Tibial nerve (tissue), 4 donors: Measurements from ENCODE around the gene AP1G2. TPM values are rescaled to one million over a fixed set of nuclear protein-coding genes. Genes with fewer than 3 reads are reported as not detected.
A peak's percentile ranks its signal among the peaks of the same experiment; 100 is the strongest.

ENCODE experiments used
- DNase-seq, 2 donors: peaks; one replicate each; pipeline ENCODE4 v3.0.0-alpha.2; 2019; ENCODE audit warnings: low spot score in 2 of 2
- H3K27ac ChIP-seq, 4 donors: fragments of 200-600 bp; sonication (generic) in 3 of 4; one replicate each; pipeline ENCODE4 v1.5.1; 2017 to 2019; ENCODE audit warnings: mild to moderate bottlenecking in 1 of 4
- H3K27me3 ChIP-seq, 2 donors: fragments of 200-600 bp; sonication (generic) in 1 of 2; one replicate each; pipeline versions ENCODE4 v1.5.1 to v1.6.0; 2017 to 2019
- H3K36me3 ChIP-seq, 3 donors: fragments of 200-600 bp; sonication (generic); one replicate each; pipeline ENCODE4 v1.5.1; 2018 to 2019
- H3K4me1 ChIP-seq, 4 donors: fragments of 200-600 bp; sonication (generic) in 3 of 4; one replicate each; pipeline ENCODE4 v1.5.1; 2017 to 2019
- H3K4me3 ChIP-seq, 4 donors: fragments of 200-600 bp; sonication (generic) in 3 of 4; one replicate each; pipeline ENCODE4 v1.5.1; 2017 to 2019; ENCODE audit warnings: mild to moderate bottlenecking in 1 of 4, moderate library complexity in 1 of 4
- H3K9me3 ChIP-seq, 4 donors: fragments of 200-600 bp; sonication (generic) in 3 of 4; one replicate each; pipeline ENCODE4 v1.5.1; 2017 to 2019
- EP300 ChIP-seq, 2 donors: sonication (generic); formaldehyde crosslinking; IDR thresholded peaks; one replicate each; pipeline ENCODE4 v1.6.1; 2017; ENCODE audit warnings: antibody characterized with exemption in 2 of 2, mild to moderate bottlenecking in 1 of 2
- POLR2A ChIP-seq, 2 donors: fragments of 450-650 bp; IDR thresholded peaks; one replicate each; pipeline ENCODE4 v1.6.1; 2017; ENCODE audit warnings: antibody characterized with exemption in 2 of 2, mild to moderate bottlenecking in 2 of 2, moderate library complexity in 2 of 2
- WGBS, 2 donors: methylation state at CpG; one replicate each; pipeline ENCODE4 v1.1.5; 2018; 5-methylcytosine and 5-hydroxymethylcytosine counted together
- total RNA-seq, 4 donors: library from RNA; depleted of rRNA; stranded (reverse); fragments of >200 nt; gene quantifications; one replicate each; pipeline ENCODE4 v1.1.0, GENCODE V29; 2016
- TF ChIP-seq, protein P1 (sequence below), 5 experiments: fragments of 200-600 bp in 3 of 5; fragments of 450-650 bp in 2 of 5; sonication (generic) in 3 of 5; IDR thresholded peaks; one replicate each; pipeline ENCODE4 v1.5.1; 2016 to 2019; ENCODE audit warnings: antibody characterized with exemption in 5 of 5, mild to moderate bottlenecking in 3 of 5, moderate library complexity in 2 of 5

Gene AP1G2
- total RNA-seq, 4 donors from 2014 or later = 30.2 to 76.8 (median 52.0) TPM

DNA sequence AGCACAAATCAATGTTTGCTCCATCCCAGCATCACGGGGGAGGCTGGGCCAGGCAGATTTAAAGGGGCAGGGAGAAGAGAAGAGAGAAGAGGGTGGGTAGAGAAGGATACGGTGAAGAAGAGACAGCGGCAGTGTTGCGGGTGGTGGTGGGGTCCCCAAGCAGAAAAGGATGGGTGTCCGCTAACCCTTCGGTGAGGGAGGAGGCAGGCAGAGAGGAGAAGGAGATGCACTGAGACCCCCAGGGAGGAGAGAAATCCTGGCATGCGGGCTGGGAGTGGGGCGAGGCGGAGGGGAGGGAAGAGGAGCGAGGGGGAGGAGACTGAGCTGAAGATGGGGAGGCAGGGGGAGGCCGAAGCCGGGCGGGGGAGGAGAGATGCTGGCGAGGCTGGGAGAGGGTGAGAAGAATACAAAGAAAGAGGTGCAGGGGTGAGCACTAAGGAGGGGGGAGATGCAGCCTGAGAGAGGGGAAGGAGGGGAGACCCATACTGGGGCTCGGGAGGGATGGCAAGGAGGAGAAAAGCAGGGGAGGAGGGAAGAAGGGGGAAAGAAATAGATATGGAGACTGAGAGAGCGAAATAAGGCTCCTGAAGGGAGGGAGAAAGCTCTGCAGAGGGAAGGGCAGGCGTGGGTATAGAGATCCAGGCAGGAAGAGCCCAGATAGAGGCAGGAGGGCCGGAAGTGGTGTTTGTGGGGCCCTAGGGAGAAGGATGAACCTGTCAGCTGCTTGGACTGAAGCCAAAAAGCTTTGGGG lies 11.1 kb upstream of the AP1G2 start, which contains the start of gene JPH4:
TSS of gene JPH4 (minus strand) at position 231 of the 751 bp plus-strand sequence. CDS start 1,337 bp downstream, outside the sequence.
- H3K27ac ChIP-seq = no peak within 1 kb of the TSS
- no peaks in the 10 kb centered on the region for H3K9me3 ChIP-seq
- H3K27me3 ChIP-seq = peaks cover 0 to 86% of the 10 kb centered on the region in 2 donors
- TF ChIP-seq POLR2A (IDR thresholded peaks at IDR 0.05) (no peak), EP300 (IDR thresholded peaks at IDR 0.05) (no peak)
- TF ChIP-seq, protein P1, sequence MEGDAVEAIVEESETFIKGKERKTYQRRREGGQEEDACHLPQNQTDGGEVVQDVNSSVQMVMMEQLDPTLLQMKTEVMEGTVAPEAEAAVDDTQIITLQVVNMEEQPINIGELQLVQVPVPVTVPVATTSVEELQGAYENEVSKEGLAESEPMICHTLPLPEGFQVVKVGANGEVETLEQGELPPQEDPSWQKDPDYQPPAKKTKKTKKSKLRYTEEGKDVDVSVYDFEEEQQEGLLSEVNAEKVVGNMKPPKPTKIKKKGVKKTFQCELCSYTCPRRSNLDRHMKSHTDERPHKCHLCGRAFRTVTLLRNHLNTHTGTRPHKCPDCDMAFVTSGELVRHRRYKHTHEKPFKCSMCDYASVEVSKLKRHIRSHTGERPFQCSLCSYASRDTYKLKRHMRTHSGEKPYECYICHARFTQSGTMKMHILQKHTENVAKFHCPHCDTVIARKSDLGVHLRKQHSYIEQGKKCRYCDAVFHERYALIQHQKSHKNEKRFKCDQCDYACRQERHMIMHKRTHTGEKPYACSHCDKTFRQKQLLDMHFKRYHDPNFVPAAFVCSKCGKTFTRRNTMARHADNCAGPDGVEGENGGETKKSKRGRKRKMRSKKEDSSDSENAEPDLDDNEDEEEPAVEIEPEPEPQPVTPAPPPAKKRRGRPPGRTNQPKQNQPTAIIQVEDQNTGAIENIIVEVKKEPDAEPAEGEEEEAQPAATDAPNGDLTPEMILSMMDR (IDR thresholded peaks at IDR 0.05) = no peak
- no peaks in the 10 kb centered on the region for H3K36me3 ChIP-seq
- H3K4me3 ChIP-seq = peak within 1 kb of the TSS in 1 of 4 donors; percentile 38
- 8% methylated on average over 18 of the region's 18 CpGs for WGBS, 2 donors
- no peak for DNase-seq
- peaks cover 0 to 37% (median 15%) of the 10 kb centered on the region in 4 donors for H3K4me1 ChIP-seq

DNA sequence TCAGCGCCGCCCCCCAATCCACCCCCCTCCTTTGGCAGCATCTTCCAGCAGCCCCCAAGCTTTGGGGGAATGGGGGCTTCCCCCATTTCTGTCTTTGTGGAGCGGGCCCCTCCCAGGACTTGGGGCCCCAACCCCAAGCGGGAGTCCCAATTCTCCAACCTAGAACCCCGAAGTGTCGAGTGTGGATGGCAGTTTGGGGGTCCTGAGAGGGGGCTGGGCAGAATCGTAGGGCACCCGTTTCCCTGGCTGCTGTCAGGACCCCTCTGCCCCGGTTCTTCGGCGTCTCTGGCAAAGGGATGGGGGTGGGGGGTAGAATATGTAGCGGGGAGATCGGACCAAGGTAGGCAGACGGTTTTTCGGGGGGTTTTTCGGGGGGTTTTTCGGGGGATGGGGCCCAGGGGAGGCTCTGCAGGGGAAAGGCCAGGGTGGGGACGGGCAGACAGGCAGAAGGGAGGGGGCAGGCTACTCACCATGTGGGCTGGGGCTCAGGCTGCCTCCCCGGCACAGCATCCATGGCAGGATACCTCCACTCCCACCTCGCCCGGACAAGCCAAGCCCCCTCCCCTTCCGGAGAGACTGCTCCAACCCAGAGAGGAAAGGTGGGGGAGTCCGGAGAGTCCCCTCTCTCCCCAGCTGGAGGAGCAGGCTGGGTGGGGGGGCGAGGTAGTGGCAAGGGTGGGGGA lies 10.3 kb upstream of the AP1G2 start:
- no peak overlapping the region for H3K27ac ChIP-seq
- H3K4me3 ChIP-seq = peak overlapping the region in 1 of 4 donors; percentile 38
- DNase-seq = no peak
- peaks cover 0 to 37% (median 15%) of the 10 kb centered on the region in 4 donors for H3K4me1 ChIP-seq
- no peaks in the 10 kb centered on the region for H3K36me3 ChIP-seq
- H3K9me3 ChIP-seq = no peaks in the 10 kb centered on the region
- 3 to 4% methylated on average over 21 to 23 of the region's 24 CpGs for WGBS, 2 donors
- H3K27me3 ChIP-seq = peaks cover 0 to 90% of the 10 kb centered on the region in 2 donors
- TF ChIP-seq POLR2A (IDR thresholded peaks at IDR 0.05) = no peak
- no peak for TF ChIP-seq EP300 (IDR thresholded peaks at IDR 0.05)
- TF ChIP-seq, protein P1 (IDR thresholded peaks at IDR 0.05) = no peak

DNA sequence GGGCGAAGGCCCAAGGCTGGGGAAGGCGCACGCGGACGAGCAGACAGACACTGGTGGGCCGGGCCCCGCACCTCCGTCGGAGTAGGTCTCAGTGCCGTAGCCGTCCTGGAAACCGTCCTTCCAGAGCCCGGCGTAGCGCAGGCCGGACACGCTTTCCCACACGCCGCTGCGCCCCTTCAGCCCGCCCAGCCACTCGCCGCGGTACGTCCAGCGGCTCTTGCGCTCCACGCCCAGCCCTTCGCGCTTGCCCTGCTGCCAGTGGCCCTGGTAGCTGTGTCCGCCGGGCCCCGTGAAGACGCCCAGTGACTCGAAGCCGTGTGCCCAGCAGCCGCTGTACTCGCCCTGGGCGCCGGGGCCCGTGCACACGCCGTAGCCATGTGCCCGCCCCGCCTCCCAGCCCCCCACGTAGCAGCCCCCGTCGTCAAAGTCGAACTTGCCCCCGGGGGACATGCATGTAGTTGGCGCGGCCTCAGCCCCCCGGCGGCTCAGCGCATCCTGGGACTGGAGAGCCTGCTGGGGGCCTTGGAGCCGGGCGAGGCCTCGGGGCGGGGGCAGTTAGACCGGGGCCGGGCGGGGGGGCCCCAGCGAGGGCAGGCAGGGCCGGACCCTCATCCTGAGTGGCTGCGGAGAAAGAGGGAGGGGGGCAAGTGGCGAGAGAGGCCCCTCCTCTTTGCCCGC lies 9.6 kb upstream of the AP1G2 start:
- no peaks in the 10 kb centered on the region for H3K36me3 ChIP-seq
- H3K4me3 ChIP-seq = peak overlapping the region in 3 of 4 donors; percentile 19 to 38 (median 23)
- WGBS, 2 donors = 2 to 3% methylated on average over 9 to 21 of the region's 67 CpGs
- H3K27ac ChIP-seq = no peak overlapping the region
- H3K27me3 ChIP-seq = peaks cover 0 to 92% of the 10 kb centered on the region in 2 donors
- no peaks in the 10 kb centered on the region for H3K9me3 ChIP-seq
- DNase-seq = no peak
- TF ChIP-seq, protein P1 (IDR thresholded peaks at IDR 0.05) = no peak
- TF ChIP-seq EP300 (IDR thresholded peaks at IDR 0.05) (no peak), POLR2A (IDR thresholded peaks at IDR 0.05) (no peak)
- H3K4me1 ChIP-seq = peaks cover 0 to 37% (median 15%) of the 10 kb centered on the region in 4 donors

DNA sequence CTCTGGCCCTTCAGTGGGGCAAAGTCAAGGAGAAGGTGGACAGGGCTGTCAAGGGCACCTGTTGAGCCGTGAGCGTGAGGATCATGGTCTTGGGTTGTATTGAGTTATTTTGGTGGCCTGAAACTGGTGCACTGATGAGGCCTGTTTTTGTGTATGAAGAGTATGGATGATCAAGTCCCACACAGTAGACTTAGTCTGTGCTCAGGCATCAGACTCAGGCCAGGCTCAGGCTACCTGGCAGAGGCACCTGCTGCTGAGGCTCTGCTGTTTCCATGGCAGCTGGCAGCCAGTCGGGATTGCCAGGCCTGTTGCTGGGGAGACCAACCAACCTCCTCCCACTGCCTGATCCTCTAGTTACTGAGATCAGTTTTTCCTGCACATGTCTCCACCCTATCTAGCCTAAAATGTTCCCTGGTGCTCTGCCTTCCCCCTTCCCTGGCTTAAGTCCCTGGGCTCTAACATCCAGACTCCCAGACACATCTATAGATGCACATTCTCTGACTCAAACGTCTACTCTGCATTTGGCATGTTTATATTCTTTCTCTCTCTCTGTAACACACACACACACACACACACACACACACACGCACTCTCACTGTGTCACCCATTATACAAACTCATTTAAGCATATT lies 5.9 kb upstream of the AP1G2 start:
- no peaks in the 10 kb centered on the region for H3K36me3 ChIP-seq
- H3K27ac ChIP-seq = no peak overlapping the region
- H3K4me3 ChIP-seq = no peak overlapping the region
- TF ChIP-seq POLR2A (IDR thresholded peaks at IDR 0.05) (no peak), EP300 (IDR thresholded peaks at IDR 0.05) (no peak)
- TF ChIP-seq, protein P1 (IDR thresholded peaks at IDR 0.05) = no peak
- WGBS, 2 donors = 69 to 76% methylated on average over 4 to 5 of the region's 5 CpGs
- H3K9me3 ChIP-seq = no peaks in the 10 kb centered on the region
- DNase-seq = no peak
- H3K27me3 ChIP-seq = peaks cover 0 to 77% of the 10 kb centered on the region in 2 donors
- peaks cover 0 to 29% (median 15%) of the 10 kb centered on the region in 4 donors for H3K4me1 ChIP-seq
